ENCODE measurements around the gene SH3RF1.
"Not testable (repeated sequence)": the region's sequence is repeated elsewhere in the genome, so short reads cannot be mapped to it uniquely, and the experiment has no call there.

The SH3RF1 gene

DNA sequence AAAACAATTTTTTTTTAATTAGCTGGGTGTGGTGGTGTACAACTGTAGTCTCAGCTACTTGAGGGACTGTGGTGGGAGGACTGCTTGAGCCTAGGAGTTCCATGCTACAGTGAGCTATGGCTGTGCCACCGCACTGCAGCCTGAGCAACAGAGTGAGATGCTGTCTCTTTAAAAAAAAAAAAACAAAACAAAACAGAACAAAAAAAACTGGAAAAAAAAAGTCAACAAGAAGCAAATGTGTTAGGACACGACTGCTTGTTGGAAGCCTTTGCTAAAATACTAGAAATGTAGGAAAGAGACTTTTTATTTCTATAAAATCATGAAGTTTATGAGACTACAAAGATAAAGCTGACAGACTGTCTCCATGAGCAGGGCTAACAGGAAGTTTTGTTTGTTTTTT lies 87.2 kb downstream of the SH3RF1 start:
- H4K20me1 ChIP-seq (ENCODE audit: insufficient read depth, low read length) = no peaks in the 10 kb centered on the region
- H3K27ac ChIP-seq (ENCODE audit: low read length) = no peak overlapping the region
- no peaks in the 10 kb centered on the region for H3K9me3 ChIP-seq (ENCODE audit: insufficient read depth, low read length)
- TF ChIP-seq EZH2phosphoT487 (IDR thresholded peaks at IDR 0.05; ENCODE audit: low read depth) = no peak
- TF ChIP-seq, protein P1, sequence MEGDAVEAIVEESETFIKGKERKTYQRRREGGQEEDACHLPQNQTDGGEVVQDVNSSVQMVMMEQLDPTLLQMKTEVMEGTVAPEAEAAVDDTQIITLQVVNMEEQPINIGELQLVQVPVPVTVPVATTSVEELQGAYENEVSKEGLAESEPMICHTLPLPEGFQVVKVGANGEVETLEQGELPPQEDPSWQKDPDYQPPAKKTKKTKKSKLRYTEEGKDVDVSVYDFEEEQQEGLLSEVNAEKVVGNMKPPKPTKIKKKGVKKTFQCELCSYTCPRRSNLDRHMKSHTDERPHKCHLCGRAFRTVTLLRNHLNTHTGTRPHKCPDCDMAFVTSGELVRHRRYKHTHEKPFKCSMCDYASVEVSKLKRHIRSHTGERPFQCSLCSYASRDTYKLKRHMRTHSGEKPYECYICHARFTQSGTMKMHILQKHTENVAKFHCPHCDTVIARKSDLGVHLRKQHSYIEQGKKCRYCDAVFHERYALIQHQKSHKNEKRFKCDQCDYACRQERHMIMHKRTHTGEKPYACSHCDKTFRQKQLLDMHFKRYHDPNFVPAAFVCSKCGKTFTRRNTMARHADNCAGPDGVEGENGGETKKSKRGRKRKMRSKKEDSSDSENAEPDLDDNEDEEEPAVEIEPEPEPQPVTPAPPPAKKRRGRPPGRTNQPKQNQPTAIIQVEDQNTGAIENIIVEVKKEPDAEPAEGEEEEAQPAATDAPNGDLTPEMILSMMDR (IDR thresholded peaks at IDR 0.05; ENCODE audit: low read depth, low read length) = no peak
- no peak overlapping the region for H3K9ac ChIP-seq (ENCODE audit: low read length)
- no peaks in the 10 kb centered on the region for H3K79me2 ChIP-seq (ENCODE audit: low read length)
- H3K4me1 ChIP-seq (ENCODE audit: low read length) = no peaks in the 10 kb centered on the region
- no peaks in the 10 kb centered on the region for H3K36me3 ChIP-seq (replicated peaks; ENCODE audit: low read depth, low read length)
- H3K27me3 ChIP-seq (ENCODE audit: low read depth, low read length) = no peaks in the 10 kb centered on the region
- H3K4me2 ChIP-seq (ENCODE audit: low read length) = no peak overlapping the region
- H2AFZ ChIP-seq (ENCODE audit: low read depth, low read length) = no peak overlapping the region
- no peak overlapping the region for H3K4me3 ChIP-seq (ENCODE audit: low read length)

DNA sequence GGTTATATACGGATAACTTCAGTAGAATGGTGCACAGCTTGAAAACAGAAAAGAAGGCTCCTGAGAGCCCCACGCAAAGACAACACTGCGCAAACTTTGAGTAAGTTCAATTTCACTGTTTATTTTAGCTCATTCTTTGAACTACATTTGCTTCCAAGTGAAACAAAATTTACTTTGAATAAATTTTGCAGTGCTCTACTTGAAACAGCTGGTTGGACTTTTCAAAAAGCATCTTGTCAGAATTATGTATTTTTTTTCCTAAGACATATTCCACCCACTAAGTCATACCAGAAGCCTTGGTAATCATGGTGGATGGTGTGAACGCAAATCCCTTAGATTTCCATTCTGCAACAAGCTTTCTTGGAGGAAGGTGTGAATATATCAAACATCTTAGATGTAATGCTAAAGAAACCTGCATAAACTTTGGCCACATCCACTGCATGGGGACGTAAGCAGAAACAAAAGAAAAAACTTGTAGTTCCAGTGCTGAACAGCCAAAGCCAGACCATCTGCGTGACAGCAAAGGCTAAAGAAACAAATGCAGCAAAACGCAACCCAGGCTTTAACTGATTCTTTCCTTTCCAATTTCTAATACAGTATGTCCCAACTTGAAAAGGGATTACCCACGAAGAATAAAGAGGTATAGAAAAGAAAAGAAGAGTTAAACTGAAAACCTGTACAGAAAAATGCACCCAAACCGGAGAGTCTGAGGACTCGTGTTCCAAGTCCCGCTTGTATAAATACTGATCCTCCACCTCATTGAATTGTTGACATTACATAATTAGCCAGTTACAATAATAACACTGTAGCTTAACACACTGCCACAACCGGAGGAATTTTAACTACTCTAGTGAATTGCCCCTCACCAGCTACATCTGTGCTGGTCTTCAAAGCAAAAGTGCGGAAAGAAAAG lies 90.9 kb downstream of the SH3RF1 start:
- Histone ChIP-seq H3K4me2 (ENCODE audit: low read length) (no peak overlapping the region), H3K4me3 (ENCODE audit: low read length) (no peak overlapping the region), H3K9ac (ENCODE audit: low read length) (no peak overlapping the region), H3K27me3 (ENCODE audit: low read depth, low read length) (no peaks in the 10 kb centered on the region), H3K79me2 (ENCODE audit: low read length) (no peaks in the 10 kb centered on the region), H3K9me3 (ENCODE audit: insufficient read depth, low read length) (no peaks in the 10 kb centered on the region), H3K36me3 (replicated peaks; ENCODE audit: low read depth, low read length) (no peaks in the 10 kb centered on the region), H3K4me1 (ENCODE audit: low read length) (no peaks in the 10 kb centered on the region), H2AFZ (ENCODE audit: low read depth, low read length) (no peak overlapping the region), H3K27ac (ENCODE audit: low read length) (no peak overlapping the region), H4K20me1 (ENCODE audit: insufficient read depth, low read length) (no peaks in the 10 kb centered on the region)
- no peak for TF ChIP-seq EZH2phosphoT487 (IDR thresholded peaks at IDR 0.05; ENCODE audit: low read depth)
- TF ChIP-seq, protein P1 (IDR thresholded peaks at IDR 0.05; ENCODE audit: low read depth, low read length) = no peak

DNA sequence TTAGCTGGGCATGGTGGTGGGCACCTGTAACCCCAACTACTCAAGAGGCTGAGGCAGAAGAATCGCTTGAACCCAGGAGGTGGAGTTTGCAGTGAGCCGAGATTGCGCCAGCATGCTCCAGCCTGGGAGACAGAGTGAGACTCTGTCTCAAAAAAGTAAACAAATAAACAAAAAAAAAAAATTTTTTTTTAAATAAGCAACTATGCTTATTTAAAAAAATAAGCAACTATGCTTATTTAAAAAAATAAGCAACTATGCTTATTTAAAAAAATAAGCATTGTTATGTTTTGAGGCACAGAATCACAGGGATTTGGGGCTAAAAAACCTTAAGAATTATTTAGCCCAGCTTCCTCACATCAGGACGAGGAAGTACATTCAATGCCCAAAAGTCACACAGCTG lies 92.7 kb downstream of the SH3RF1 start:
- not testable (repeated sequence) for H3K4me2 ChIP-seq (ENCODE audit: low read length); H4K20me1 ChIP-seq (ENCODE audit: insufficient read depth, low read length); H3K9ac ChIP-seq (ENCODE audit: low read length); H2AFZ ChIP-seq (ENCODE audit: low read depth, low read length); H3K79me2 ChIP-seq (ENCODE audit: low read length); H3K4me1 ChIP-seq (ENCODE audit: low read length); H3K27me3 ChIP-seq (ENCODE audit: low read depth, low read length); H3K36me3 ChIP-seq (replicated peaks; ENCODE audit: low read depth, low read length); H3K27ac ChIP-seq (ENCODE audit: low read length); H3K9me3 ChIP-seq (ENCODE audit: insufficient read depth, low read length); H3K4me3 ChIP-seq (ENCODE audit: low read length)

DNA sequence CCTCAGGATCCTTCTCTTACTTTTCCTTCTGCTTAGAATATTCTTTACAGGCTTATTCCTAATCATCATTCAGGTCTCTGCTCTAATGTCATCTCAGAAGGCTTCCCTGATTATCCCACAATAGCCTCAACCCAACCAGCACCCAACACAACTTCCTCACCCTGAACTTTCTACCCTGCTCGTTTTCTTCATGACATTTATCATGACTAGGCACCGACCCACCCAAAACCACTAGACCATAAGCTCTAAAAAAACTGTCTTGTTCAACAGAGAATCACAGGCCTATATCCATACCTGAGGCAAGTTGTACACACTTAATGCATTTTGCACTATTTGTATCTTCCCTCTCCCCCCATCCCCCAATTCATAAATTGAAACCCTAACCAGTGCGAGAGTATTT lies 95.3 kb downstream of the SH3RF1 start:
- no peak overlapping the region for H3K4me2 ChIP-seq (ENCODE audit: low read length)
- H3K79me2 ChIP-seq (ENCODE audit: low read length) = no peaks in the 10 kb centered on the region

More for the DNA sequence above, 95.3 kb downstream of the SH3RF1 start:
- Histone ChIP-seq H2AFZ (ENCODE audit: low read depth, low read length) (no peak overlapping the region), H3K4me1 (ENCODE audit: low read length) (no peaks in the 10 kb centered on the region), H4K20me1 (ENCODE audit: insufficient read depth, low read length) (no peaks in the 10 kb centered on the region), H3K4me3 (ENCODE audit: low read length) (no peak overlapping the region), H3K27me3 (ENCODE audit: low read depth, low read length) (no peaks in the 10 kb centered on the region), H3K27ac (ENCODE audit: low read length) (no peak overlapping the region), H3K9ac (ENCODE audit: low read length) (no peak overlapping the region), H3K9me3 (ENCODE audit: insufficient read depth, low read length) (no peaks in the 10 kb centered on the region), H3K36me3 (replicated peaks; ENCODE audit: low read depth, low read length) (no peaks in the 10 kb centered on the region)
- TF ChIP-seq, protein P1 (IDR thresholded peaks at IDR 0.05; ENCODE audit: low read depth, low read length) = no peak
- no peak for TF ChIP-seq EZH2phosphoT487 (IDR thresholded peaks at IDR 0.05; ENCODE audit: low read depth)
